ENCODE results near the gene PGA3. TPM values are rescaled to one million over a fixed set of nuclear protein-coding genes. Genes with fewer than 3 reads are reported as not detected.
"Not testable (repeated sequence)": the region's sequence is repeated elsewhere in the genome, so short reads cannot be mapped to it uniquely, and the experiment has no call there.

The PGA3 gene
- total and polyA plus RNA-seq, 2 of the 8 experiments (the other 6 are each of a cell fraction or from before 2014, with no cell fraction given) = not detected

DNA sequence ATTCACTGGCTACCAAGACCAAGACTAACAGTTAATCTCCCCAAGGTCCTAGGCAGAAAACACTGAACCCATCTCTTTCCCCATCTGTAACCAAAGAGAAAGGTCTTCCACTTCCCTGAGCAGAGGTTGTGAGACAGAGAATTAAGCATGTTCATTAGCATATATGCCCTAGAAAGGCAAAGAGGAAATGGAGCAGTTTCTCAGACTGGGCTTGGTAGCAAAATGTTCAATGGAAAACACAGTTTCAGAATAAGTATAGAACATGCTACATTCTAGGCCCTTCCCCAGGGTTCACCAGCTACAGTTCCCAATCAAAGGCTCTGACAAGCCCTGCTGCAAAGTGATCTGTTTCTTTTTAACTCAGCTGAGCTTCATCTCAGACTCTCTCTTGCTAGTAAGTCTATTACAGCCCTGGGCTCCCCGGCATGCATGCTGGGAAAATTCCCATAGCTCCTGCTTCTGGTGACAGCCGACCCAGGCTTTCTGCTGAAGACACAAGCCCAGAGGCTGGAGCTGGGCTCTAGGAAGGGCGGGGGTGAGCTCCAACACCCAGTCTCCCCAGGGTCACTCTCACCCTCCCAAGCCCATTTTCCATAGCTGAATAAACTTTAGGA lies 10.5 kb downstream of the PGA3 start:
- H3K79me2 ChIP-seq (ENCODE audit: control insufficient read depth in 1 of 2, insufficient read depth in 2 of 2, low read length in 2 of 2); H3K56ac ChIP-seq (replicated peaks; ENCODE audit: insufficient read length, low read depth, low read length); H3K4me3 ChIP-seq (ENCODE audit: extremely low read depth in 1 of 4, insufficient read depth in 2 of 4, low read depth in 3 of 4, low read length in 4 of 4); H2BK120ac ChIP-seq (replicated peaks; ENCODE audit: low read depth, low read length); H3K18ac ChIP-seq (ENCODE audit: extremely low read depth, low read length); H2BK20ac ChIP-seq (ENCODE audit: low read length); H3K79me1 ChIP-seq (ENCODE audit: low read depth, low read length); CTCF ChIA-PET (ENCODE audit: partially characterized antibody); H2BK15ac ChIP-seq (ENCODE audit: low read length); H3K23ac ChIP-seq (ENCODE audit: insufficient read length); H3K36me3 ChIP-seq (ENCODE audit: control insufficient read depth in 2 of 4, insufficient read depth in 4 of 4, low read length in 3 of 4); H3K4ac ChIP-seq (replicated peaks; ENCODE audit: insufficient read length, low read depth, low read length); H2AFZ ChIP-seq (ENCODE audit: low read length); H4K8ac ChIP-seq (ENCODE audit: extremely low read depth, insufficient read depth, low read length); H3K4me1 ChIP-seq (replicated peaks in 1 of 4; ENCODE audit: control insufficient read depth in 3 of 4, insufficient read depth in 4 of 4, low read length in 3 of 4); H4K20me1 ChIP-seq (replicated peaks in 1 of 2; ENCODE audit: control insufficient read depth in 1 of 2, insufficient read depth in 2 of 2, low read length in 2 of 2); H3K9ac ChIP-seq (replicated peaks in 1 of 4; ENCODE audit: extremely low read depth in 1 of 4, low read depth in 3 of 4, low read length in 3 of 4); H3K9me3 ChIP-seq (ENCODE audit: insufficient read depth in 2 of 2, low read depth in 1 of 2, low read length in 1 of 2); DNase-seq (ENCODE audit: low read depth in 1 of 2, low spot score in 2 of 2); H3K23me2 ChIP-seq (ENCODE audit: low read depth, low read length); H4K91ac ChIP-seq (replicated peaks; ENCODE audit: insufficient read length, low read length); H3K27ac ChIP-seq (ENCODE audit: low read depth, low read length); H3K27me3 ChIP-seq (replicated peaks in 1 of 4; ENCODE audit: control insufficient read depth in 3 of 4, extremely low read depth in 1 of 4, insufficient read depth in 3 of 4, low read length in 3 of 4); H2BK12ac ChIP-seq (ENCODE audit: low read depth, low read length); FAIRE-seq; H2BK5ac ChIP-seq (ENCODE audit: low read depth, low read length); H3K14ac ChIP-seq (ENCODE audit: insufficient read length); H2AK5ac ChIP-seq (ENCODE audit: low read depth, low read length); H4K5ac ChIP-seq (ENCODE audit: insufficient read length, low read depth, low read length); POLR2A ChIA-PET (ENCODE audit: partially characterized antibody); H3K4me2 ChIP-seq (ENCODE audit: insufficient read depth in 1 of 2, low read depth in 2 of 2, low read length in 2 of 2): not testable (repeated sequence)
- WGBS, 2 experiments (ENCODE audit: extremely low coverage in 1 of 2, insufficient coverage in 1 of 2, insufficient read length in 1 of 2, insufficient replicate concordance in 2 of 2, low coverage in 1 of 2, low lambda C conversion rate in 2 of 2, missing lambda C conversion rate in 1 of 2) = no CpG with 5 or more reads among the region's 3 CpGs

DNA sequence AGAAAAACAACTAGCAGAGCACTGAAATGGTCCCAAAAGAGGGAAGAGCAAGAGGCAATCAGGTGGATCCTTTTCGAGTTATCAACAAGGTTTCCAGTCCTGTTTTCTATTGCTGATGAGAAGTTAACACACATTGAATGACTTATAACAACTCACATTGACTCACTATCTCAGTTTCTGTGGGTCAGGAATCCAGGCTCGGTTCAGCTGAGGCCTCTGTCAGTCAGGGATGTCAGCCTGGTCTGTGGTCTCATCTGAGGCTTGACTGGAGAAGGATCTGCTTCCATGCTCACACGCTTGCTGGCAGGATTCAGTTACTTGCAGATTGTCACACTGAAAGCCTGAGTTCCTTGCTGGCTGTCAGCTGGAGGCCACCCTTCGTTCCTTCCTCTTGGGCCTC lies 15.0 kb downstream of the PGA3 start:
- H2BK120ac ChIP-seq (replicated peaks; ENCODE audit: low read depth, low read length); H2BK12ac ChIP-seq (ENCODE audit: low read depth, low read length); H4K8ac ChIP-seq (ENCODE audit: extremely low read depth, insufficient read depth, low read length); H3K4ac ChIP-seq (replicated peaks; ENCODE audit: insufficient read length, low read depth, low read length); H3K4me2 ChIP-seq (ENCODE audit: insufficient read depth in 1 of 2, low read depth in 2 of 2, low read length in 2 of 2); H3K9me3 ChIP-seq (ENCODE audit: insufficient read depth in 2 of 2, low read depth in 1 of 2, low read length in 1 of 2); H3K9ac ChIP-seq (replicated peaks in 1 of 4; ENCODE audit: extremely low read depth in 1 of 4, low read depth in 3 of 4, low read length in 3 of 4); H3K14ac ChIP-seq (ENCODE audit: insufficient read length); H4K5ac ChIP-seq (ENCODE audit: insufficient read length, low read depth, low read length); H3K56ac ChIP-seq (replicated peaks; ENCODE audit: insufficient read length, low read depth, low read length); H3K27me3 ChIP-seq (replicated peaks in 1 of 4; ENCODE audit: control insufficient read depth in 3 of 4, extremely low read depth in 1 of 4, insufficient read depth in 3 of 4, low read length in 3 of 4); DNase-seq (ENCODE audit: low read depth in 1 of 2, low spot score in 2 of 2); H4K20me1 ChIP-seq (replicated peaks in 1 of 2; ENCODE audit: control insufficient read depth in 1 of 2, insufficient read depth in 2 of 2, low read length in 2 of 2); H3K23ac ChIP-seq (ENCODE audit: insufficient read length); H3K79me1 ChIP-seq (ENCODE audit: low read depth, low read length); H3K23me2 ChIP-seq (ENCODE audit: low read depth, low read length); CTCF ChIA-PET (ENCODE audit: partially characterized antibody); H3K79me2 ChIP-seq (ENCODE audit: control insufficient read depth in 1 of 2, insufficient read depth in 2 of 2, low read length in 2 of 2); H2BK15ac ChIP-seq (ENCODE audit: low read length); H3K4me3 ChIP-seq (ENCODE audit: extremely low read depth in 1 of 4, insufficient read depth in 2 of 4, low read depth in 3 of 4, low read length in 4 of 4); H2BK20ac ChIP-seq (ENCODE audit: low read length); H2AK5ac ChIP-seq (ENCODE audit: low read depth, low read length); FAIRE-seq; POLR2A ChIA-PET (ENCODE audit: partially characterized antibody); H3K36me3 ChIP-seq (ENCODE audit: control insufficient read depth in 2 of 4, insufficient read depth in 4 of 4, low read length in 3 of 4); H4K91ac ChIP-seq (replicated peaks; ENCODE audit: insufficient read length, low read length); H2AFZ ChIP-seq (ENCODE audit: low read length); H3K18ac ChIP-seq (ENCODE audit: extremely low read depth, low read length); H2BK5ac ChIP-seq (ENCODE audit: low read depth, low read length); H3K4me1 ChIP-seq (replicated peaks in 1 of 4; ENCODE audit: control insufficient read depth in 3 of 4, insufficient read depth in 4 of 4, low read length in 3 of 4); H3K27ac ChIP-seq (ENCODE audit: low read depth, low read length): not testable (repeated sequence)
- no CpG with 5 or more reads among the region's 4 CpGs for WGBS, 2 experiments (ENCODE audit: extremely low coverage in 1 of 2, insufficient coverage in 1 of 2, insufficient read length in 1 of 2, insufficient replicate concordance in 2 of 2, low coverage in 1 of 2, low lambda C conversion rate in 2 of 2, missing lambda C conversion rate in 1 of 2)

Data from H1 (cell line).